ENCODE data around the gene WDR44.

WDR44 gene

DNA sequence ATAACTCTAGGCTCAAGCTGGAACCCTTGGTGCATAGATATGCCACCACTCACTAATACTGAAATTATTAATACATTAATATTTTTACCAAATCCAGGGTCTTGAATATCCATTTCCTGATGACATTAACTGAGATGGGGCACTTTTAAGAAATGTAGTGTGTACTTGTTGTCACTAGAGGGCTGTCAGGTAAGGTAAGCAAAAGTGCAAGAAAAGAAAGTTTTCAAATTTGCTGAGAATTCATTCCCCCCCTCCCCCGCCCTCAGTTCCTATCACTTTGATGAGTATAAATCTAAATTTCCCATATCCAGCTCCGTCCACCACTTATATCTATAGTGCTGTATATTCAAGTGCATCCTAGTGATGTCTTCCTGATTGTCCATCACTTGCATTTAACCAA lies 20.5 kb upstream of the WDR44 start:
- no peaks in the 10 kb centered on the region for H3K9me3 ChIP-seq (ENCODE audit: insufficient read depth, low read length)
- TF ChIP-seq EZH2phosphoT487 (IDR thresholded peaks at IDR 0.05; ENCODE audit: low read depth) (no peak), CTCF (IDR thresholded peaks at IDR 0.05; ENCODE audit: low read depth, low read length) (peak; percentile 50)

GRCh38 chrX:118329175-118329574 lies 16.7 kb upstream of the WDR44 start:
- Histone ChIP-seq H3K9ac (ENCODE audit: low read length) (no peak overlapping the region), H3K79me2 (ENCODE audit: low read length) (no peaks in the 10 kb centered on the region), H3K4me2 (ENCODE audit: low read length) (peak overlapping the region; percentile 42), H3K4me1 (ENCODE audit: low read length) (peaks cover 26% of the 10 kb centered on the region), H3K27ac (ENCODE audit: low read length) (no peak overlapping the region), H3K36me3 (replicated peaks; ENCODE audit: low read depth, low read length) (no peaks in the 10 kb centered on the region), H2AFZ (ENCODE audit: low read depth, low read length) (no peak overlapping the region), H3K9me3 (ENCODE audit: insufficient read depth, low read length) (no peaks in the 10 kb centered on the region), H3K4me3 (ENCODE audit: low read length) (no peak overlapping the region), H3K27me3 (ENCODE audit: low read depth, low read length) (no peaks in the 10 kb centered on the region), H4K20me1 (ENCODE audit: insufficient read depth, low read length) (no peaks in the 10 kb centered on the region)
- TF ChIP-seq CTCF (IDR thresholded peaks at IDR 0.05; ENCODE audit: low read depth, low read length) (no peak), EZH2phosphoT487 (IDR thresholded peaks at IDR 0.05; ENCODE audit: low read depth) (no peak)

More for the DNA sequence above, 20.5 kb upstream of the WDR44 start:
- peak overlapping the region; percentile 49 for H3K4me2 ChIP-seq (ENCODE audit: low read length)
- H2AFZ ChIP-seq (ENCODE audit: low read depth, low read length), result peak overlapping the region; percentile 46
- peaks cover 26% of the 10 kb centered on the region for H3K4me1 ChIP-seq (ENCODE audit: low read length)
- H4K20me1 ChIP-seq (ENCODE audit: insufficient read depth, low read length), result no peaks in the 10 kb centered on the region
- H3K4me3 ChIP-seq (ENCODE audit: low read length), result no peak overlapping the region
- H3K27me3 ChIP-seq (ENCODE audit: low read depth, low read length), result no peaks in the 10 kb centered on the region
- no peak overlapping the region for H3K9ac ChIP-seq (ENCODE audit: low read length)
- H3K27ac ChIP-seq (ENCODE audit: low read length), result no peak overlapping the region
- H3K79me2 ChIP-seq (ENCODE audit: low read length), result no peaks in the 10 kb centered on the region
- no peaks in the 10 kb centered on the region for H3K36me3 ChIP-seq (replicated peaks; ENCODE audit: low read depth, low read length)

DNA sequence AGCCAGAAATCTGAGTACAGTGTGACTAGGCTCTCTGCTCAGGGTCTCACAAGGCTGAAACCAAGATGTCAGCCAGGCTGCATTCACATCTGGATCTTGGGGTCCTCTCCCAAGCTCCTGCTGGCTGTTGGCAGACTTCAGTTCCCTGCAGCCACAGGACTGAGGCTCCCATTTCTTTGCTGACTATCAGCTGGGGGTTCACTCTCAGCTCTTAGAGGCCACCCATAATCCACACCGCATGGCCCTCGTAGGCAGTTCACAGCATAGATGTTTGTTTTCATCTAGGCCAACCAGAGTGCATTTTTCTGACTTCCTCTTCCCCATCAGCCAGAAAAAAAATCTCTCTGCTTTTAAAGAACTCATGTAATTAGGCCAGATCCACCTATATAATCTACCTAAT lies 8.2 kb upstream of the WDR44 start:
- Histone ChIP-seq H3K9ac (ENCODE audit: low read length) (no peak overlapping the region), H3K27me3 (ENCODE audit: low read depth, low read length) (no peaks in the 10 kb centered on the region), H3K27ac (ENCODE audit: low read length) (no peak overlapping the region), H3K36me3 (replicated peaks; ENCODE audit: low read depth, low read length) (no peaks in the 10 kb centered on the region), H3K4me3 (ENCODE audit: low read length) (no peak overlapping the region), H2AFZ (ENCODE audit: low read depth, low read length) (no peak overlapping the region), H4K20me1 (ENCODE audit: insufficient read depth, low read length) (no peaks in the 10 kb centered on the region), H3K4me1 (ENCODE audit: low read length) (no peaks in the 10 kb centered on the region), H3K9me3 (ENCODE audit: insufficient read depth, low read length) (no peaks in the 10 kb centered on the region), H3K79me2 (ENCODE audit: low read length) (no peaks in the 10 kb centered on the region), H3K4me2 (ENCODE audit: low read length) (no peak overlapping the region)
- no peak for TF ChIP-seq EZH2phosphoT487 (IDR thresholded peaks at IDR 0.05; ENCODE audit: low read depth)
- no peak for TF ChIP-seq CTCF (IDR thresholded peaks at IDR 0.05; ENCODE audit: low read depth, low read length)

GRCh38 chrX:118338930-118339329 lies 7.0 kb upstream of the WDR44 start:
- H3K27me3 ChIP-seq (ENCODE audit: low read depth, low read length), result no peaks in the 10 kb centered on the region
- H2AFZ ChIP-seq (ENCODE audit: low read depth, low read length), result no peak overlapping the region
- no peaks in the 10 kb centered on the region for H3K4me1 ChIP-seq (ENCODE audit: low read length)
- no peaks in the 10 kb centered on the region for H3K36me3 ChIP-seq (replicated peaks; ENCODE audit: low read depth, low read length)
- H3K9ac ChIP-seq (ENCODE audit: low read length), result no peak overlapping the region
- no peak overlapping the region for H3K4me3 ChIP-seq (ENCODE audit: low read length)
- H3K79me2 ChIP-seq (ENCODE audit: low read length), result no peaks in the 10 kb centered on the region
- no peak overlapping the region for H3K4me2 ChIP-seq (ENCODE audit: low read length)
- no peak overlapping the region for H3K27ac ChIP-seq (ENCODE audit: low read length)
- no peaks in the 10 kb centered on the region for H3K9me3 ChIP-seq (ENCODE audit: insufficient read depth, low read length)
- no peaks in the 10 kb centered on the region for H4K20me1 ChIP-seq (ENCODE audit: insufficient read depth, low read length)
- TF ChIP-seq CTCF (IDR thresholded peaks at IDR 0.05; ENCODE audit: low read depth, low read length) (no peak), EZH2phosphoT487 (IDR thresholded peaks at IDR 0.05; ENCODE audit: low read depth) (no peak)
